HG02884 (cell line): ENCODE measurements around the gene PTPN11.
"Not testable (repeated sequence)": the region's sequence is repeated elsewhere in the genome, so short reads cannot be mapped to it uniquely, and the experiment has no call there.

ENCODE experiments used
- ATAC-seq: cut with Tn5 transposase; IDR thresholded peaks from one replicate; pipeline ENCODE4 v1.9.1; 2021; ENCODE audit warnings: mild to moderate bottlenecking, moderate library complexity; ENCODE audit not compliant: unreplicated experiment

Gene PTPN11

GRCh38 chr12:112447106-112447505, 28.4 kb downstream of the PTPN11 start:
- ATAC-seq, result no peak

GRCh38 chr12:112448165-112448564, 29.4 kb downstream of the PTPN11 start:
- not testable (repeated sequence) for ATAC-seq

- ATAC-seq, result no peak
These were observed 32.0 kb downstream of the PTPN11 start for GRCh38 chr12:112450725-112451124.

- ATAC-seq, result no peak
These were observed 37.3 kb downstream of the PTPN11 start for GRCh38 chr12:112456029-112456428.

GRCh38 chr12:112457142-112457541, 38.4 kb downstream of the PTPN11 start:
- not testable (repeated sequence) for ATAC-seq

DNA sequence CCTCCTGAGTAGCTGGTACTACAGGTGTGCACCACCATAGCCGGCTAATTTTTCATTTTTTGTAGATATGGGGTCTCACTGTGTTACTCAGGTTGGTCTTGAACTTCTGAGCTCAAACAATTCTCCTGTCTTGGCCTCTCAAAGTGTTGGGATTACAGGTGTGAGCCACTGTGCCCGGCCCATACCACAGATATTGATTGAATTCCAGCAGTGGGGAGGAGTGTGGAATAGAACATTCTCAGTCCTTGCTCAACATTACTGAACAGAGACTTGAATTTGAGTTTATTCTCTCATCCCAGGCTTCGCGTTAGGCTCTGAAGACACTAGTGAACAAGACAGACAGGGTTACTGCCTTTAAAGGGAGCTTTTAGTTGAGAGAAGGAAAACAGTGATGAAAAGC, 39.6 kb downstream of the PTPN11 start:
- ATAC-seq, result no peak

GRCh38 chr12:112458751-112459150, 40.0 kb downstream of the PTPN11 start:
- no peak for ATAC-seq

DNA sequence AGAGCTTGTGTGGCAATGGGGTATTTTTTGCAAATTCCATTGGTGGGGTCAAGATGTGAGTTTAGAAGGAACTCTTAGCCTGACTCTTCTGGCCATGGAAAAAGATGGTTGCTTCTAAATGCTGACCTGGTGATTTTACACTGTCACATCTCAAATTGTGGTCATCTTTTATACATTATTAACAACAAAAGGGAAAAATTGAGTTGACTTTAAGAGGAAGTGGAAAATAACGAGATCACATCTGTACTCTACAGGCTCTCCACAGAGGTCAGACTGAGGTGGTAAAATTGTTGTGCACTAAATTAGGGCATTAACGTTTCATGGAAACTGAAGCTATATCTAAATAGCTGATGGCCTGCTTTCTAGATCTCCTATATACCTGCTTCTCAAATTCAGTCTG, 44.7 kb downstream of the PTPN11 start:
- no peak for ATAC-seq

GRCh38 chr12:112464605-112465004, 45.9 kb downstream of the PTPN11 start:
- ATAC-seq, result no peak

GRCh38 chr12:112466011-112466422, 47.3 kb downstream of the PTPN11 start:
- ATAC-seq, result no peak

DNA sequence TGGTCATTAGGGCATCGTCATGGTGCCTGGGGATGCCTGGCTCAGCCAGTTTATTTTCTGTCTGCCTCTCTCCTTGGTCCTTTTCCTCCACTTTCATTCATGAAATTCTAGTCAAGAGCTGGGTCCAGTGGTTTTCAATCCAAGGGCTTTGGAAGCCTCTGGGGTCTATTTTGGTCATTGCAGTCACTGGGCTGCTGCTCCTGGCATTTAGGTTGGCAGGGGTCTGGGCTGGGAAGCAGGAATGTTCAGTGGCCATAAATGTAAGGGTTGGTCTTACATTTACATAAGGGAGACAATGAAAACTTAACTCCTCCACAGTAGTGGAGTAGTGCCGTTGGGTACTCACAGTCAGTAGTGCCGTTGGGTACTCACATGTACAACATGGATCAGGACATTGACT, 48.1 kb downstream of the PTPN11 start:
- no peak for ATAC-seq

DNA sequence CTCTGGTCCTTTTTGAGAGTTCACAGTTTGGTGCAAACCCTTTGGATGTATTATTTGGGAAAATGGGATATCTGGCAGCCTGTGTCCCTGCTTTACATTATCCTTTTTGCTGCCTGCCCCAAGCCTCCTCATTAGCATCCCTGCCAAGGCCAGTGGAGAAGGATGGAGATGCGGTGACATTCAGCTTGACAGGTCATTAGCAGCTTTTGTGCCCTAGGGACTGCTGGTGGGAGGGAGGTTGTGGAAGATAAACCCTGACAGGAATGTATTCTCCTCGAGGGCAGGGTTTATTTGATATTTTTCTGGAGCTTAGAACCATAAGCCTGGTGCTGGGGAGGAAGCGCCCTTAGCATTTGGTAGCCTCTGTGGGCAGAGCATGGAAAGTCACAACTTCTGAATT, 49.3 kb downstream of the PTPN11 start:
- ATAC-seq, result no peak

GRCh38 chr12:112473056-112473455, 54.3 kb downstream of the PTPN11 start:
- no peak for ATAC-seq

DNA sequence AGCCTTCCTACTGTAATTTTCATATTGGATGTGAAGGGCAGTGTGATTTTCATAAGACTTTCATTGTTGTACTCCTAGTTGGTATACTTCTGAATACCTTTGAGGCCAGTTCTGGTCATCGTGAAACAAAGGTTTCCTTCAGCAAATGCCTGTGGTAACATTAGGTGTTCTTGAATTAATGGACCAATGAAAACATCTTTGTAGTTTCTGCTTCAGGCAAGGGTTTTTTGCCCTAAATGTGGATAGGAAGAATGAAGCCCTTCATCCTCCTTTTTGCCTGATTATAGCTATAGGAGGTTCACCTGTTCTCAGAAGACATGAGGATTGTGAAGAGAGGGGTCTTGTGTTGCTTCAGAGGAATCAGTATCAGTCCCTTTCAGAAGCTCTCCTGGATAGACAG, 60.7 kb downstream of the PTPN11 start:
- ATAC-seq, result no peak

DNA sequence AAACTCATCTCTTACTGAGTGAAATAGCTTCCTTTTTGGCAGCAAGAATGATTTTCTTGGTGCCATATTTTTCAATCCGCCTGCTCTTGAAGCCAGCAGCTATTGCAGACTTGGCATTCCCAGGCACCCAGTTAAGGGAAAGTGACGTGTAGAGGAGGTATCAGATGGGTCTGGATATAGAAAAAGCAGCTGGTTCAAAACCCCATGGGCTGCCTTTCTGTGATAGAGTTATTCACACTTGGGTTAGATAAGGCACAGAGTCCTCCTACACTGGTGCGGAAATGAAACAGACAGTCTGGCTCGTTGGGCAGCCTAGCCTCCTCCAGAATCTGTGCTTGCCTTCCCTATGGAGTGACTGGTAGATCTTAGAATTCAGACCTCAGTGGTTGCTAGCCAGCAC, 62.2 kb downstream of the PTPN11 start:
- ATAC-seq, result no peak

- ATAC-seq, result no peak
These were observed 64.0 kb downstream of the PTPN11 start for GRCh38 chr12:112482733-112483132.

DNA sequence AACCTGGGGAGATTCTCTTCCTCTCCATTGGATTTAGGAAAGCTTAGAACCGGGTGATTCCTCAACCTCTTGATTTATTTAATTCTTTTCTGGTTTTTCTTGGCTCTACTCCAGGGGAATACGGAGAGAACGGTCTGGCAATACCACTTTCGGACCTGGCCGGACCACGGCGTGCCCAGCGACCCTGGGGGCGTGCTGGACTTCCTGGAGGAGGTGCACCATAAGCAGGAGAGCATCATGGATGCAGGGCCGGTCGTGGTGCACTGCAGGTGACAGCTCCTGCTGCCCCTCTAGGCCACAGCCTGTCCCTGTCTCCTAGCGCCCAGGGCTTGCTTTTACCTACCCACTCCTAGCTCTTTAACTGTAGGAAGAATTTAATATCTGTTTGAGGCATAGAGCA, 67.6 kb downstream of the PTPN11 start:
- no peak for ATAC-seq

- no peak for ATAC-seq
These were observed 69.6 kb downstream of the PTPN11 start for GRCh38 chr12:112488257-112488876.

- no peak for ATAC-seq
These were observed 70.7 kb downstream of the PTPN11 start for GRCh38 chr12:112489456-112489855.

DNA sequence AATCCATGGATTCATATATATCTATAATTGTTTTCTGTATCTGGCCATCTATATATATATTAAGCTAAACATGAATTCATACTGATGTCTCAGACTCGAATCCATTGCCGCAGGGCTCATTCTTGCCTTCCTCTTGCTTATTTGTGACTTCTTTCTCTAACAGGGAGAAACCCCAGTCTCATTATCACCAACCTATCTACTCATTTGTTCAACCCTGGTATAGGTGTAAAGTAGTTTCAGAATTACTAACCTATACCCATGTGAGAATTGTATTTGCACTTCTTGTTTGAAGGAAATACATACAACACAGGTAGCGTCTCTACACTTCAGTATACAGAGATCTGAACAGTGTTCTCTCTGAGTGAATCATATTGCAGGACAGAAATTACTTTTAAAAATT, 77.7 kb downstream of the PTPN11 start:
- no peak for ATAC-seq

- no peak for ATAC-seq
These were observed 79.8 kb downstream of the PTPN11 start for GRCh38 chr12:112498580-112498979.

- ATAC-seq, result no peak
These were observed 84.8 kb downstream of the PTPN11 start for GRCh38 chr12:112503512-112503911.

GRCh38 chr12:112506513-112507166, 87.9 kb downstream of the PTPN11 start:
- no peak for ATAC-seq
